ENCODE measurements around the gene CAMTA1.

CAMTA1 gene

DNA sequence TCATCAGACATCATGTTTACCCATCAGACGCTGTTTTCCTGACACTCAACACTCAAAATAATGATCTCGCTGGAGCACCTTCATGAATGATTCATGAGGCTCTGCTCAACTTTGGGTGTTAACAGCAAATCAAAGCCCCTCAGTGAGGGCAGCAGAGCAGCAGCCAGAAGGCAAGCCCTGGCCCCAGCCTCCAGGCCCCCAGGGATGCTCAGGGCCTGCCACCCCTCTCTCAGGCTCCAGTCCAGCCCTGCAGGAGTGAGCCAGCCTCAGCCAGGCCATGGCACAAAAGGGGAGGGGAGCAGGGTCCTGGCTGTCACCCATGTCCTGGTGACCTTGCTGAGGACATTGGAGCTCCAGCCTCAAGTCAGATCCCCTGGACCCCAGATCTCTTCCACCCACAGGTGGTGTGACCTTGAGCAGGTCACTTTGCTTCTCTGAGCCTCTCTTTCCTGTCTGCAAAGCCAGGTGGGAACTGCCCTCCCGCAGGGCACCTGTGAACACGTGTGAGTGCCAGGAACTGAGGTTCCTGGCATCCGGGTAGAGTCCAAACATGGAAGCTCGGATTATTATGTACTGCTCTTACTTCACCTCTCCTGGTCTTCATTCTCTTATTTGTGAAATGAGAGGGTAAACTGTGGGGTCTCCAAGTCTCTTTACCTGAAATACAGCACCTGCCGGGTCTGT, 824.2 kb downstream of the CAMTA1 start:
- H3K36me3 ChIP-seq (ENCODE audit: insufficient read depth, low read length): no peaks in the 10 kb centered on the region
- H3K79me2 ChIP-seq (ENCODE audit: insufficient read depth, low read length): no peaks in the 10 kb centered on the region
- DNase-seq (no peak), ATAC-seq (ENCODE audit: insufficient read depth, low read depth) (no peak)
- H3K9me3 ChIP-seq (ENCODE audit: insufficient read depth, low read length, severe bottlenecking): no peaks in the 10 kb centered on the region
- TF ChIP-seq, protein P1, sequence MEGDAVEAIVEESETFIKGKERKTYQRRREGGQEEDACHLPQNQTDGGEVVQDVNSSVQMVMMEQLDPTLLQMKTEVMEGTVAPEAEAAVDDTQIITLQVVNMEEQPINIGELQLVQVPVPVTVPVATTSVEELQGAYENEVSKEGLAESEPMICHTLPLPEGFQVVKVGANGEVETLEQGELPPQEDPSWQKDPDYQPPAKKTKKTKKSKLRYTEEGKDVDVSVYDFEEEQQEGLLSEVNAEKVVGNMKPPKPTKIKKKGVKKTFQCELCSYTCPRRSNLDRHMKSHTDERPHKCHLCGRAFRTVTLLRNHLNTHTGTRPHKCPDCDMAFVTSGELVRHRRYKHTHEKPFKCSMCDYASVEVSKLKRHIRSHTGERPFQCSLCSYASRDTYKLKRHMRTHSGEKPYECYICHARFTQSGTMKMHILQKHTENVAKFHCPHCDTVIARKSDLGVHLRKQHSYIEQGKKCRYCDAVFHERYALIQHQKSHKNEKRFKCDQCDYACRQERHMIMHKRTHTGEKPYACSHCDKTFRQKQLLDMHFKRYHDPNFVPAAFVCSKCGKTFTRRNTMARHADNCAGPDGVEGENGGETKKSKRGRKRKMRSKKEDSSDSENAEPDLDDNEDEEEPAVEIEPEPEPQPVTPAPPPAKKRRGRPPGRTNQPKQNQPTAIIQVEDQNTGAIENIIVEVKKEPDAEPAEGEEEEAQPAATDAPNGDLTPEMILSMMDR (IDR thresholded peaks at IDR 0.05; ENCODE audit: borderline replicate concordance, extremely low read depth, low read length, poor library complexity, severe bottlenecking): no peak
- TF ChIP-seq EZH2 (IDR thresholded peaks at IDR 0.05; ENCODE audit: borderline replicate concordance, low read depth, low read length, severe bottlenecking): no peak
- no peak overlapping the region for H3K4me2 ChIP-seq (ENCODE audit: insufficient read depth, low read length)
- H3K27me3 ChIP-seq (ENCODE audit: insufficient read depth, low read length, poor library complexity): no peaks in the 10 kb centered on the region
- no peaks in the 10 kb centered on the region for H3K4me1 ChIP-seq (ENCODE audit: insufficient read depth, low read length)
- no peak overlapping the region for H3K9ac ChIP-seq (ENCODE audit: low read depth, low read length)
- H2AFZ ChIP-seq (ENCODE audit: low read depth, low read length): no peak overlapping the region
- no peak overlapping the region for H3K27ac ChIP-seq (ENCODE audit: low read length)
- H3K4me3 ChIP-seq (ENCODE audit: low read depth in 1 of 2, low read length in 2 of 2): no peak overlapping the region
- no peaks in the 10 kb centered on the region for H4K20me1 ChIP-seq (ENCODE audit: insufficient read depth, low read length)

DNA sequence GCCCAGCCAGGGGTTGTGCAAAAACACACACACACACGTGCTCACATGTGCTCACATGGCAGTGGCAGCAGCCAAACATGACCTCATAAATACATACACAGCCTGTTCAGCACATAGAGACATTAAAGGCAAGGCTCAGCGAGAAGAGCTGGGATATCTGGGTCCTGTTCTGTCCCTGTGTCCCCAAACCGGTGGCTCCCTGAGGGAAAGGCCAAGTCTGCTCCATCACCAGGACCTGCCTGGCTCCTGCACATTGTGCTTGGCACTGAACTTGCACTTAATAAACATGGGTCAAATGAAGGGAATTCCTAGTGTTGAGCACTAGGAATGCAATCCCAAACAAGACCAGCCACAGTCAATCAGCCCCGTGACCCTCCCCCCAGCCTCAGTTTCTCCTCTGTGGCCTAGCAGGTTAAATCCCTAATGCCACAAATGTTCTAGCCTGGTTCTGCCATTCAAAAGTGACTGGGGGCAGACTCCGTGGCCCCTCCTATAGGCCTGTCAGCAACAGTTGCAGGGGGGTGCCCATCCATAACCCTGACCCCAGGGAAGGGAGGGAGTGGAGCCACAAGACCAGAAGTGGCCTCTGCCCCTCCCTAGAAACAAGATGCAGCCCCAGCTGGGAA, 825.0 kb downstream of the CAMTA1 start:
- ATAC-seq (ENCODE audit: insufficient read depth, low read depth) (no peak), DNase-seq (no peak)
- Histone ChIP-seq H3K4me1 (ENCODE audit: insufficient read depth, low read length) (no peaks in the 10 kb centered on the region), H3K4me2 (ENCODE audit: insufficient read depth, low read length) (no peak overlapping the region), H3K4me3 (ENCODE audit: low read depth in 1 of 2, low read length in 2 of 2) (no peak overlapping the region), H3K9me3 (ENCODE audit: insufficient read depth, low read length, severe bottlenecking) (no peaks in the 10 kb centered on the region), H2AFZ (ENCODE audit: low read depth, low read length) (no peak overlapping the region), H4K20me1 (ENCODE audit: insufficient read depth, low read length) (peaks cover 5% of the 10 kb centered on the region; the same call in 1 of the 2 replicates), H3K79me2 (ENCODE audit: insufficient read depth, low read length) (no peaks in the 10 kb centered on the region), H3K27ac (ENCODE audit: low read length) (no peak overlapping the region), H3K27me3 (ENCODE audit: insufficient read depth, low read length, poor library complexity) (no peaks in the 10 kb centered on the region), H3K9ac (ENCODE audit: low read depth, low read length) (no peak overlapping the region), H3K36me3 (ENCODE audit: insufficient read depth, low read length) (no peaks in the 10 kb centered on the region)
- TF ChIP-seq, protein P1 (IDR thresholded peaks at IDR 0.05; ENCODE audit: borderline replicate concordance, extremely low read depth, low read length, poor library complexity, severe bottlenecking): no peak
- TF ChIP-seq EZH2 (IDR thresholded peaks at IDR 0.05; ENCODE audit: borderline replicate concordance, low read depth, low read length, severe bottlenecking): no peak

DNA sequence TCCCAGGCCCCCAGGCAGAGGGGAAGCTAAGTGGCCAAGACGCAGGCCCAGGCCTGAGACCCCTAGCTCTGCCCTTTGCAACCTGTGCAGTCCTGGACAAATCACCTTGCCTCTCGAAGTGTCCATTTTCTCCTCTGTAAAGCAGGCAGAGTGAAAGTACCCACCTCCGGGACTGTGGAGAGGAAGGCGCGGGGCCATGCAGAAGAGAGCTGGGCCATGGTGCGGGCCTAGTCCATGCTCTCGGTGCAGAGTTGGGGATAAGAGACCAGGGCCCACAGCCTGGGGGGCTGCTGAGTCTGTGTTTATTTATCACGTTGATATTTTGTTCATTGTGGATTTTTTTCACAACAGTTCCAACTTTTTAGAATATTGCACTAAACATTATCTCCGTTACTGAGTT, 825.7 kb downstream of the CAMTA1 start:
- H2AFZ ChIP-seq (ENCODE audit: low read depth, low read length): no peak overlapping the region
- no peak overlapping the region for H3K27ac ChIP-seq (ENCODE audit: low read length)
- no peaks in the 10 kb centered on the region for H3K4me1 ChIP-seq (ENCODE audit: insufficient read depth, low read length)
- no peaks in the 10 kb centered on the region for H3K36me3 ChIP-seq (ENCODE audit: insufficient read depth, low read length)
- DNase-seq (no peak), ATAC-seq (ENCODE audit: insufficient read depth, low read depth) (no peak)
- no peak overlapping the region for H3K4me2 ChIP-seq (ENCODE audit: insufficient read depth, low read length)
- no peaks in the 10 kb centered on the region for H3K79me2 ChIP-seq (ENCODE audit: insufficient read depth, low read length)
- peaks cover 8% of the 10 kb centered on the region; the same call in 1 of the 2 replicates for H4K20me1 ChIP-seq (ENCODE audit: insufficient read depth, low read length)
- H3K9ac ChIP-seq (ENCODE audit: low read depth, low read length): no peak overlapping the region
- no peaks in the 10 kb centered on the region for H3K27me3 ChIP-seq (ENCODE audit: insufficient read depth, low read length, poor library complexity)
- no peak overlapping the region for H3K4me3 ChIP-seq (ENCODE audit: low read depth in 1 of 2, low read length in 2 of 2)
- no peak for TF ChIP-seq EZH2 (IDR thresholded peaks at IDR 0.05; ENCODE audit: borderline replicate concordance, low read depth, low read length, severe bottlenecking)
- TF ChIP-seq, protein P1 (IDR thresholded peaks at IDR 0.05; ENCODE audit: borderline replicate concordance, extremely low read depth, low read length, poor library complexity, severe bottlenecking): no peak
- no peaks in the 10 kb centered on the region for H3K9me3 ChIP-seq (ENCODE audit: insufficient read depth, low read length, severe bottlenecking)

Data from DND-41 (cell line).